GM12878 (cell line): Measurements from ENCODE around the gene NFKBIE. TPM values are rescaled to one million over a fixed set of nuclear protein-coding genes. Genes with fewer than 3 reads are reported as not detected.
A peak's percentile ranks its signal among the peaks of the same experiment; 100 is the strongest.

Experiments used
- ATAC-seq: fragments of 200-7000 bp; cut with Tn5 transposase; 3 replicates; pipeline ENCODE4 v1.9.1; 2020; ENCODE audit warnings: mild to moderate bottlenecking, moderate library complexity
- BruUV-seq: library from RNA; stranded (reverse); fragments of 400-500 nt; replicated peaks from 2 replicates; lab custom pipeline; 2021; lab: Mats Ljungman, UMichigan
- CTCF ChIA-PET: fragments of 300-600 bp; sonication (Branson Sonifier 250); formaldehyde crosslinking; extraction: SDS; loops from one replicate; lab custom pipeline; 2021; ENCODE audit warnings: inconsistent platforms; lab: Yijun Ruan, JAX
- POLR2A ChIA-PET: fragments of 350-600 bp; formaldehyde crosslinking; extraction: SDS; loops from one replicate; lab custom pipeline; 2021; ENCODE audit warnings: inconsistent platforms; lab: Charles Lee
- RAD21 ChIA-PET: fragments of 300-600 bp; sonication (Branson Sonifier 250); formaldehyde crosslinking; loops from one replicate; lab custom pipeline; 2023; ENCODE audit warnings: antibody characterized with exemption; ENCODE audit not compliant: unreplicated experiment; lab: Charles Lee
- SMC1A ChIA-PET: fragments of 300-600 bp; sonication (Branson Sonifier 250); formaldehyde crosslinking; loops from one replicate; lab custom pipeline; 2023; ENCODE audit not compliant: unreplicated experiment, uncharacterized antibody; lab: Charles Lee
- DNase-seq: peaks from one replicate; pipeline ENCODE4 v3.0.0-alpha.2; 2011; ENCODE audit warnings: low read depth, low spot score
- FAIRE-seq: peaks from 3 replicates; lab custom pipeline; 2011; peaks lifted over from hg19 to GRCh38; lab: Jason Lieb, UNC
- H2AFZ ChIP-seq: 2 replicates; pipeline ENCODE4 v1.6.0; 2011; ENCODE audit warnings: low read depth, low read length, control low read depth; ENCODE audit not compliant: control insufficient read depth
- H3K27ac ChIP-seq: 2 replicates; pipeline ENCODE4 v1.5.1; 2011; ENCODE audit warnings: control low read depth; ENCODE audit not compliant: control insufficient read depth, insufficient read depth
- H3K27me3 ChIP-seq, 2 experiments: replicated peaks in 1 of 2; 2 replicates each; pipeline versions ENCODE4 v1.6.0 to v1.6.1; 2011; ENCODE audit warnings: low read length in 1 of 2; ENCODE audit not compliant: control insufficient read depth in 2 of 2, insufficient read depth in 2 of 2
- H3K36me3 ChIP-seq, 2 experiments: 2 replicates each; pipeline ENCODE4 v1.5.1; 2011; ENCODE audit warnings: low read length in 1 of 2; ENCODE audit not compliant: control insufficient read depth in 2 of 2, insufficient read depth in 2 of 2
- H3K4me1 ChIP-seq: 2 replicates; pipeline ENCODE4 v1.6.1; 2011; ENCODE audit warnings: mild to moderate bottlenecking, low read length, moderate library complexity, mixed read lengths; ENCODE audit not compliant: control insufficient read depth, insufficient read depth
- H3K4me2 ChIP-seq: 2 replicates; pipeline ENCODE4 v1.6.0; 2011; ENCODE audit warnings: control low read depth; ENCODE audit not compliant: control insufficient read depth, insufficient read depth
- H3K4me3 ChIP-seq: fragments of 200-600 bp; sonication (generic); 2 replicates; pipeline ENCODE4 v1.5.1; 2016
- H3K79me2 ChIP-seq: 2 replicates; pipeline ENCODE4 v1.6.0; 2011; ENCODE audit warnings: low read length; ENCODE audit not compliant: control insufficient read depth, insufficient read depth
- H3K9ac ChIP-seq: 2 replicates; pipeline ENCODE4 v1.8.0; 2011; ENCODE audit warnings: low read length, control low read depth, mixed read lengths; ENCODE audit not compliant: control insufficient read depth, insufficient read depth
- H3K9me3 ChIP-seq: replicated peaks from 3 replicates; pipeline ENCODE4 v1.5.1; 2011; ENCODE audit warnings: mild to moderate bottlenecking, low read length; ENCODE audit not compliant: control insufficient read depth, insufficient read depth
- H4K20me1 ChIP-seq: 2 replicates; pipeline ENCODE4 v1.6.0; 2011; ENCODE audit not compliant: control insufficient read depth, insufficient read depth
- NR2F1 ChIP-seq: fragments of 450-650 bp; conservative IDR thresholded peaks from 2 replicates; pipeline ENCODE4 v1.6.1; 2017; ENCODE audit warnings: mild to moderate bottlenecking
- NRF1 ChIP-seq: conservative IDR thresholded peaks from 2 replicates; pipeline ENCODE4 v1.6.1; 2011; ENCODE audit warnings: mild to moderate bottlenecking, low read depth, low read length, improper control_type of control experiment
- POLR2AphosphoS5 ChIP-seq: IDR thresholded peaks from 2 replicates; pipeline ENCODE4 v1.6.1; 2011; ENCODE audit warnings: mild to moderate bottlenecking, low read length, inconsistent platforms
- POU2F2 ChIP-seq: IDR thresholded peaks from 3 replicates; pipeline ENCODE4 v1.6.1; 2011; ENCODE audit warnings: low read depth, mild to moderate bottlenecking, low read length, borderline replicate concordance
- REST ChIP-seq: IDR thresholded peaks from 2 replicates; pipeline ENCODE4 v1.6.1; 2012; ENCODE audit warnings: mild to moderate bottlenecking, low read depth, low read length
- WGBS: methylation state at CpG from one replicate; pipeline ENCODE4 v1.1.6; 2016; ENCODE audit warnings: low lambda C conversion rate; ENCODE audit not compliant: insufficient replicate concordance, insufficient coverage; ENCODE audit errors: missing lambda C conversion rate; 5-methylcytosine and 5-hydroxymethylcytosine counted together
- in situ Hi-C: fragments of 300-500 bp; cut with MboI; formaldehyde crosslinking; loops from 9 replicates; pipeline ENCODE4 v1.14.3; 2018; ENCODE audit warnings: mixed read lengths
- intact Hi-C: fragments of 100-400 bp; cut with micrococcal nuclease; formaldehyde crosslinking; loops from one replicate; pipeline ENCODE4 v1.14.2; 2022; ENCODE audit not compliant: unreplicated experiment
- polyA plus RNA-seq, 11 experiments: library from polyadenylated mRNA; depleted of rRNA in 4 of 11; unstranded in 6 of 11; stranded (reverse) in 5 of 11; fragments of >200 nt; fragmentation: Nextera tagmentation in 4 of 11; fragmentation: Illumina TruSeq in 1 of 11; extraction: Ambion mirVana in 4 of 11; extraction: Trizol in 1 of 11; gene quantifications; 1 replicate in 1 of 11; 2 replicates in 10 of 11; pipeline versions ENCODE4 v1.2.1 to v1.2.3, GENCODE V29; 2011 to 2016; ENCODE audit warnings: inconsistent platforms in 2 of 11, missing spikeins in 2 of 11, low read depth in 1 of 11
- total RNA-seq, 4 experiments: library from RNA; depleted of rRNA in 3 of 4; stranded (reverse); fragments of >200 nt in 3 of 4; fragmentation: Illumina TruSeq in 1 of 4; extraction: Trizol in 1 of 4; gene quantifications; 2 replicates each; pipeline versions ENCODE4 v1.2.1 to v1.2.3, GENCODE V29; 2013 to 2021
- TF ChIP-seq, protein P1 (sequence below): fragments of 450-650 bp; IDR thresholded peaks from 2 replicates; pipeline ENCODE4 v1.6.1; 2017; ENCODE audit warnings: mild to moderate bottlenecking, moderate library complexity
- TF ChIP-seq, protein P2 (sequence below): fragments of 450-650 bp; IDR thresholded peaks from 2 replicates; pipeline ENCODE4 v1.6.1; 2018; ENCODE audit warnings: borderline replicate concordance, mild to moderate bottlenecking; ENCODE audit not compliant: partially characterized antibody
- TF ChIP-seq, protein P3 (sequence below): fragments of 450-650 bp; IDR thresholded peaks from 2 replicates; pipeline ENCODE4 v1.6.1; 2016; ENCODE audit warnings: mild to moderate bottlenecking

The NFKBIE gene
- total and polyA plus RNA-seq, 10 of the 15 experiments (the other 5 are each of a cell fraction or from before 2014, with no cell fraction given), result 10.4 to 106 (median 38.8) TPM

- TF ChIP-seq, protein P1, sequence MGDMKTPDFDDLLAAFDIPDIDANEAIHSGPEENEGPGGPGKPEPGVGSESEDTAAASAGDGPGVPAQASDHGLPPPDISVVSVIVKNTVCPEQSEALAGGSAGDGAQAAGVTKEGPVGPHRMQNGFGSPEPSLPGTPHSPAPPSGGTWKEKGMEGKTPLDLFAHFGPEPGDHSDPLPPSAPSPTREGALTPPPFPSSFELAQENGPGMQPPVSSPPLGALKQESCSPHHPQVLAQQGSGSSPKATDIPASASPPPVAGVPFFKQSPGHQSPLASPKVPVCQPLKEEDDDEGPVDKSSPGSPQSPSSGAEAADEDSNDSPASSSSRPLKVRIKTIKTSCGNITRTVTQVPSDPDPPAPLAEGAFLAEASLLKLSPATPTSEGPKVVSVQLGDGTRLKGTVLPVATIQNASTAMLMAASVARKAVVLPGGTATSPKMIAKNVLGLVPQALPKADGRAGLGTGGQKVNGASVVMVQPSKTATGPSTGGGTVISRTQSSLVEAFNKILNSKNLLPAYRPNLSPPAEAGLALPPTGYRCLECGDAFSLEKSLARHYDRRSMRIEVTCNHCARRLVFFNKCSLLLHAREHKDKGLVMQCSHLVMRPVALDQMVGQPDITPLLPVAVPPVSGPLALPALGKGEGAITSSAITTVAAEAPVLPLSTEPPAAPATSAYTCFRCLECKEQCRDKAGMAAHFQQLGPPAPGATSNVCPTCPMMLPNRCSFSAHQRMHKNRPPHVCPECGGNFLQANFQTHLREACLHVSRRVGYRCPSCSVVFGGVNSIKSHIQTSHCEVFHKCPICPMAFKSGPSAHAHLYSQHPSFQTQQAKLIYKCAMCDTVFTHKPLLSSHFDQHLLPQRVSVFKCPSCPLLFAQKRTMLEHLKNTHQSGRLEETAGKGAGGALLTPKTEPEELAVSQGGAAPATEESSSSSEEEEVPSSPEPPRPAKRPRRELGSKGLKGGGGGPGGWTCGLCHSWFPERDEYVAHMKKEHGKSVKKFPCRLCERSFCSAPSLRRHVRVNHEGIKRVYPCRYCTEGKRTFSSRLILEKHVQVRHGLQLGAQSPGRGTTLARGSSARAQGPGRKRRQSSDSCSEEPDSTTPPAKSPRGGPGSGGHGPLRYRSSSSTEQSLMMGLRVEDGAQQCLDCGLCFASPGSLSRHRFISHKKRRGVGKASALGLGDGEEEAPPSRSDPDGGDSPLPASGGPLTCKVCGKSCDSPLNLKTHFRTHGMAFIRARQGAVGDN, result no peak
- TF ChIP-seq NR2F1, result no peak
These were observed 27.5 kb upstream of the NFKBIE start (continued) for GRCh38 chr6:44292661-44293365.

DNA sequence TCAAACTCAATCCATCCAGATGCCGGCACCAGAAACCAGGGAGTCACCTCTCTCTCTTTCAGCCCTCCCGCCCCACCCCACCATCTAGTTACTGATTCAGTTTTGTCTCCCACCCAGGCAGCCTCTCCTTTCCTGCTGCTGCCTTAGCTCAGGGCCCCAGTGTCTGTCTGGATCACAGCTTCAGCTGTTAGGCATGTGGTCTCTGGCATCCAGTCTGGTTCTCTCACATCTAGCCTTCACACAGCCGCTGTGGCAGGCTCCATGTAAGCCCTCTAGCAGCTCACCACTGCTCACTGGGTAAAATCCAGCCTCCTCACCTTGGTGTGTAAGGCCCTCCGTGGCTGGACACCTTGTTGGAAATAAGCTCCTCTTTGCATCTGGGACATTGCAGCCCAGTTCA, 26.5 kb upstream of the NFKBIE start:
- FAIRE-seq, result no peak
- WGBS, result 25% methylated on average over 4 of the region's 4 CpGs
- no peak for TF ChIP-seq REST
- TF ChIP-seq, protein P2, sequence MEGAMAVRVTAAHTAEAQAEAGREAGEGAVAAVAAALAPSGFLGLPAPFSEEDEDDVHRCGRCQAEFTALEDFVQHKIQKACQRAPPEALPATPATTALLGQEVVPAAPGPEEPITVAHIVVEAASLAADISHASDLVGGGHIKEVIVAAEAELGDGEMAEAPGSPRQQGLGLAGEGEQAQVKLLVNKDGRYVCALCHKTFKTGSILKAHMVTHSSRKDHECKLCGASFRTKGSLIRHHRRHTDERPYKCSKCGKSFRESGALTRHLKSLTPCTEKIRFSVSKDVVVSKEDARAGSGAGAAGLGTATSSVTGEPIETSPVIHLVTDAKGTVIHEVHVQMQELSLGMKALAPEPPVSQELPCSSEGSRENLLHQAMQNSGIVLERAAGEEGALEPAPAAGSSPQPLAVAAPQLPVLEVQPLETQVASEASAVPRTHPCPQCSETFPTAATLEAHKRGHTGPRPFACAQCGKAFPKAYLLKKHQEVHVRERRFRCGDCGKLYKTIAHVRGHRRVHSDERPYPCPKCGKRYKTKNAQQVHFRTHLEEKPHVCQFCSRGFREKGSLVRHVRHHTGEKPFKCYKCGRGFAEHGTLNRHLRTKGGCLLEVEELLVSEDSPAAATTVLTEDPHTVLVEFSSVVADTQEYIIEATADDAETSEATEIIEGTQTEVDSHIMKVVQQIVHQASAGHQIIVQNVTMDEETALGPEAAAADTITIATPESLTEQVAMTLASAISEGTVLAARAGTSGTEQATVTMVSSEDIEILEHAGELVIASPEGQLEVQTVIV, result no peak
- TF ChIP-seq POLR2AphosphoS5, result no peak
- no peak for TF ChIP-seq POU2F2
- TF ChIP-seq, protein P3, sequence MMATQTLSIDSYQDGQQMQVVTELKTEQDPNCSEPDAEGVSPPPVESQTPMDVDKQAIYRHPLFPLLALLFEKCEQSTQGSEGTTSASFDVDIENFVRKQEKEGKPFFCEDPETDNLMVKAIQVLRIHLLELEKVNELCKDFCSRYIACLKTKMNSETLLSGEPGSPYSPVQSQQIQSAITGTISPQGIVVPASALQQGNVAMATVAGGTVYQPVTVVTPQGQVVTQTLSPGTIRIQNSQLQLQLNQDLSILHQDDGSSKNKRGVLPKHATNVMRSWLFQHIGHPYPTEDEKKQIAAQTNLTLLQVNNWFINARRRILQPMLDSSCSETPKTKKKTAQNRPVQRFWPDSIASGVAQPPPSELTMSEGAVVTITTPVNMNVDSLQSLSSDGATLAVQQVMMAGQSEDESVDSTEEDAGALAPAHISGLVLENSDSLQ, result no peak
- no peak for TF ChIP-seq NRF1

More for the DNA sequence above, 26.5 kb upstream of the NFKBIE start:
- Histone ChIP-seq H3K4me2 (no peak overlapping the region), H3K27me3 (peaks cover 7 to 10% of the 10 kb centered on the region in 2 experiments; a peak in 3 of 4 replicates), H3K4me1 (no peaks in the 10 kb centered on the region), H3K36me3 (no peaks in the 10 kb centered on the region), H3K4me3 (no peak overlapping the region), H3K79me2 (no peaks in the 10 kb centered on the region), H3K9ac (no peak overlapping the region), H2AFZ (no peak overlapping the region), H4K20me1 (no peaks in the 10 kb centered on the region), H3K9me3 (no peaks in the 10 kb centered on the region), H3K27ac (no peak overlapping the region)
- ATAC-seq, result peak; percentile 35; the same call in 2 of the 3 replicates
- ChIA-PET SMC1A (no interaction called here), CTCF (interaction anchor here (1.4 kb wide), 1 partner anchor 24 kb away, joined by 6 read pairs; no protein-coding TSS in a partner anchor), RAD21 (no interaction called here), POLR2A (no interaction called here)
- no TSS peak for BruUV-seq
- intact Hi-C loops, result no loop called here
- in situ Hi-C loops, result no loop called here
- DNase-seq, result no peak
